ENCODE measurements around the gene INPP5D. TPM values are rescaled to one million over a fixed set of nuclear protein-coding genes. Genes with fewer than 3 reads are reported as not detected.
A peak's percentile ranks its signal among the peaks of the same experiment; 100 is the strongest.

INPP5D gene
- total RNA-seq, 2 experiments from 2014 or later: 157 to 163 TPM

DNA sequence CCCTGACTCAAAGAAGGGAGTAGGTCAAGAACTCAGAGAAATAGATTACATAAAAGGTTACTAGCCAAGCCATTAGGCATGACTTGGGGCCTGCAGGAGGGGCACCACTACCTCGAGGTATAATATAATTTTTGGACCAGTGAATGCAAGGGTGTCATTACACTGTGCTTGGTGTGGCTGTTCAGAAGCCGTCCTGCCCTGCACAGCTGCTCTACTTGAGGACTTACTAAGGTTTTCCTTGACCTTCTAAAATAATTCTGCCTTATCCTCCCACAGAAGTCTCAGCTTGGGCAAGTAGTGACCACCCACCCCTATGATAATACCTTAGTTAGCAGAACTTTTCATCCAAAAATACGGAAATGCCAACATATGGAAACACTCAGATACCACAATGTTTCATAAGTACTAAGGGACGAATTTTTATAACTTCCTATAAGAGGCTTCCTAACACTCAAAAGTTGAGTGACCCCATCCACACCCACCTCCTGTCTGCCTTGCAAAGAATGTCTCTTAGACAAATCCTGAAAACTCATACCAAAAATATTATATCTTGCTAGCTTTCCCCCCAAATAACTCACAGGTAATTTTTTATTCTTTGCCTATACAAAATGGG is 173.6 kb downstream of the INPP5D start:
- no peak for DNase-seq
- Mint-ChIP-seq H3K27ac (peak overlapping the region; percentile 91), H3K9me3 (peaks cover 5% of the 10 kb centered on the region), H3K36me3 (ENCODE audit: low read depth) (peaks cover 12% of the 10 kb centered on the region), H3K4me1 (peaks cover 81% of the 10 kb centered on the region), H3K27me3 (no peaks in the 10 kb centered on the region), H3K4me3 (peak overlapping the region; percentile 22)
- ChIA-PET CTCF (interaction anchor here (2.3 to 8.9 kb wide), 2 partner anchors 11 to 17 kb away, joined by 6 to 86 read pairs; partner anchors contain the start of gene ATG16L1), POLR2A (interaction anchor here (0.6 to 4.0 kb wide), 10 partner anchors 10 to 174 kb away, joined by 3 to 13 read pairs (median 4); partner anchors contain the start of genes ATG16L1 and INPP5D)

DNA sequence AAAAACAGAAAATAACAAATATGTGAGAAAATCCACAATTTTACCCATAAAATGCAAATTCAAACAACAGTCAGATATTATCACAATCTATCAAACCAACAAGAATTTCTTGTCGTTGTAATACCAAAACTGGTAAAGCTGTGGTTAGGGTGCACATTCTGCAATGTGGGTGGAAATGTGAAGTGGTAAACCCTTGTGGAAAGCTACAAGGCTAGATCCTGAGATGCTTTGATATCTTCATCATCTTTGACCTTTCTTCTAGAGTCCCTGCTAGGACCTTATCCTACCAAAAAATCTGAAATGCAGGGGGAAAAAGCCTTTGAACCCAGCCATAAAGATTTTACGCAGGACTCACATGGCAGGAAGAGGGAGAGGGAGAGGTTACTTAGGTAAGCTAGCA is 174.1 kb downstream of the INPP5D start:
- DNase-seq: peak; percentile 52
- Mint-ChIP-seq H3K27ac (peak overlapping the region; percentile 91), H3K9me3 (peaks cover 5% of the 10 kb centered on the region), H3K36me3 (ENCODE audit: low read depth) (peaks cover 17% of the 10 kb centered on the region), H3K4me3 (peak overlapping the region; percentile 22), H3K4me1 (peaks cover 84% of the 10 kb centered on the region), H3K27me3 (no peaks in the 10 kb centered on the region)
- CTCF ChIA-PET: interaction anchor here (0.6 to 8.9 kb wide), 5 partner anchors 10 to 181 kb away, joined by 3 to 86 read pairs (median 5); partner anchors contain the start of gene ATG16L1
- POLR2A ChIA-PET: interaction anchor here (1.0 to 4.0 kb wide), 13 partner anchors 9 to 462 kb away, joined by 3 to 13 read pairs (median 4); partner anchors contain the start of genes ATG16L1 and INPP5D

DNA sequence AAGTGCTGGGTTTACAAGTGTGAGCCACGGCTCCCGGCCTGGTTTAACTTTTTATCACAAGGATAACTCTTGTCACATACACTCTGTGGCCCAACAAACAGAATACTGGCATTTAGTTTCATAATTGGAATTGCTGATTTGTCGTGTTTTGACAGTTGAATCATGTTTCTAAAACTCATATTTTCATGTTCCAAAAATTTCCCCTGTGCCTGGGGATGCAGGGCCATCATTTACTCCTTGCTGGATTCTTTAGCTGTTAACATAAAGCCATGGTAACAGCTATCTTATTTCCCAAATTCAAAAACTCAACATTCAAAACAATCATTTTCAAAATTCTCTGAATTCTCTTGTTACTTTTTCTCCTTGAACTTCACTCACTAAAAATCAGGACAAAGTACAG is 174.9 kb downstream of the INPP5D start:
- Mint-ChIP-seq H3K4me3 (no peak overlapping the region), H3K36me3 (ENCODE audit: low read depth) (peaks cover 21% of the 10 kb centered on the region), H3K9me3 (peaks cover 5% of the 10 kb centered on the region), H3K27me3 (no peaks in the 10 kb centered on the region), H3K4me1 (peaks cover 84% of the 10 kb centered on the region), H3K27ac (peak overlapping the region; percentile 91)
- CTCF ChIA-PET: interaction anchor here (0.6 to 8.9 kb wide), 7 partner anchors 9 to 181 kb away, joined by 3 to 86 read pairs (median 5); partner anchors contain the start of genes ATG16L1 and INPP5D
- DNase-seq: no peak
- POLR2A ChIA-PET: interaction anchor here (1.0 to 2.3 kb wide), 11 partner anchors 8 to 462 kb away, joined by 3 to 11 read pairs (median 4); partner anchors contain the start of genes ATG16L1 and INPP5D

DNA sequence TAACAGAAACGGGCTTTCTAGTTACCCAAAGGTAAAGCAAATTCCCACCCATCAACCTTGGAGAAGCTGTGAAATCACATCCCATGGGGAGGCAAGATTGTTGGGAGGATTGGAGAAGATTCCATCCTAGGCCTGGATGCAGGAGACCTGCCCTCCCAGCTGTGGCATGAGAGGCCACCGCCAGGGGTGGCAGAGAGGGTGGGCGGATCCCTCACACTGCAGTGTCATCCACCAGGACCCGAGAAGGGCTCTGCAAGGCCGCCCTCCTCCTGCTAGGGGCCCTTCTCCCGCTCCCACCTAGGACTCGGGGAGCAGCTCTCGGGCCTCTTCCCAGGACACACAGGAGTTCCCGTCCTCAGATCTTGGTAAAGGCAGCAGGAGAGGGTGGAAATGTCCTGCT is 175.8 kb downstream of the INPP5D start:
- no peak for DNase-seq
- H3K4me3 Mint-ChIP-seq: no peak overlapping the region
- no peak overlapping the region for H3K27ac Mint-ChIP-seq
- peaks cover 82% of the 10 kb centered on the region for H3K4me1 Mint-ChIP-seq
- ChIA-PET CTCF (interaction anchor here (0.6 to 8.9 kb wide), 3 partner anchors 15 to 175 kb away, joined by 3 to 86 read pairs (median 4); partner anchors contain the start of genes ATG16L1 and INPP5D), POLR2A (interaction anchor here (1.3 to 1.5 kb wide), 3 partner anchors 15 to 158 kb away, joined by 3 to 4 read pairs (median 3); no protein-coding TSS in a partner anchor)
- H3K27me3 Mint-ChIP-seq: no peaks in the 10 kb centered on the region
- peaks cover 21% of the 10 kb centered on the region for H3K36me3 Mint-ChIP-seq (ENCODE audit: low read depth)
- H3K9me3 Mint-ChIP-seq: peaks cover 5% of the 10 kb centered on the region

DNA sequence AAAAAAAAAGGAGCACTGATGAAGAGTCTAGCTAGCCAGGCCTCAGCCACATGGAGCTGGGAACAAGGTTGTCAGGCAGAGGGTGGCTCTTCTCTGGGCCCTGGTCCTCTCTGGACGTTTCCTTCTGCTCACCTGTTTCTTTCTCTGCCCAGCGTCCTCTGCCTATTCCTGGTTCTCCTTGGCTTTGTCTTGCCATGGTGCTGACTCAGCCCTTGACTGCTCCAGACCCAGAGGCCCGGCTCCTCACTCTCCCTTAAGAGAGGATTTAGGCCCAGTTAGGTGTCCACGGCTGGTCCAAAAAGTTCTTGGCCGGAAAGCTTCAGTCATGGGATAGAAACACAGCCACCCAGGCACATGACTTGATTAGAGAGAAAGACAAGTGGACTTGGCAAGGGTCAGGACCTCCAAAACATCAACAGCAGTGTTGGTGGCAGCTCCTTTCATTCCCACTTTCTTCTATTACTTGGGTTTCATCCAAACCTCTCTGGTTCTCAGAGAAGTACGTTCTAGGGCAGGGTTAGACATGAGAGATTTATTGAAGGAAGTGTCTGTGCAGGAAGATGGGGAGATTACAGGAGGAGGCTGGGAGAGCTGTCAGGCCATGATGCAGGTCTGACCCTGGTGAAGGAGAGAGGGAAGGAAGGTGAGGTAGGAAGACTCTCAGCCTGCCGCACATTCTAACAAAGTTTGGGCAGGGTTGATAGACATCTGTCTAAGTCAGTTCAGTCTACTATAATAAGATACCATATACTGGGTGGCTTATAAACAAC is 176.9 kb downstream of the INPP5D start:
- Mint-ChIP-seq H3K4me3 (no peak overlapping the region), H3K36me3 (ENCODE audit: low read depth) (peaks cover 21% of the 10 kb centered on the region), H3K27ac (no peak overlapping the region), H3K4me1 (peaks cover 82% of the 10 kb centered on the region), H3K9me3 (peaks cover 5% of the 10 kb centered on the region), H3K27me3 (no peaks in the 10 kb centered on the region)
- ChIA-PET POLR2A (interaction anchor here (1.3 kb wide), 2 partner anchors 14 to 68 kb away, joined by 3 to 4 read pairs; no protein-coding TSS in a partner anchor), CTCF (interaction anchor here (0.6 to 8.9 kb wide), 2 partner anchors 14 to 157 kb away, joined by 3 to 86 read pairs; partner anchors contain the start of gene ATG16L1)
- DNase-seq: no peak

DNA sequence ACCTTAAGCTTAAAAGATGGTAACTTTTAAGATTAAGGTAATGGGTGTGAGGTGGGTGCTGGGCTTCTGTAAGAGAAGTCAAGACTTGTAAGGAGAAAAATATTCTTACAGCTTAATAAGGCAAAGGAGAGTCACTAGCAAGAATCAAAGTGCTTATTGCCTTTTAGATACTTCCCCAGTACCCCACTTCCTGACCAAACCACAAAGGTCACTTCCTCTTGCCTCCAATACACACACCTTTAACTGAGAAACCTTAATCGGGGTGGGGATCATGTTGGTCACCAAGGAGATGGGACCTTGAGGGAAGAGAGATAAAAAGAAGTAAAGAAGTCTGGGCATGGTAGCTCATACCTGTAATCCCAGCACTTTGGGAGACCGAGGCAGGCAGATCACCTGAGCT is 180.8 kb downstream of the INPP5D start:
- Mint-ChIP-seq H3K36me3 (ENCODE audit: low read depth) (peaks cover 19% of the 10 kb centered on the region), H3K27ac (peak overlapping the region; percentile 82), H3K4me1 (peaks cover 67% of the 10 kb centered on the region), H3K4me3 (peak overlapping the region; percentile 4), H3K9me3 (peaks cover 5% of the 10 kb centered on the region), H3K27me3 (no peaks in the 10 kb centered on the region)
- ChIA-PET CTCF (interaction anchor here (1.3 to 3.6 kb wide), 4 partner anchors 9 to 180 kb away, joined by 4 to 29 read pairs (median 14); partner anchors contain the start of genes ATG16L1 and INPP5D), POLR2A (interaction anchor here (0.8 to 2.4 kb wide), 11 partner anchors 8 to 812 kb away, joined by 3 to 21 read pairs (median 4); partner anchors contain the start of genes ATG16L1 and INPP5D)
- peak; percentile 66 for DNase-seq

DNA sequence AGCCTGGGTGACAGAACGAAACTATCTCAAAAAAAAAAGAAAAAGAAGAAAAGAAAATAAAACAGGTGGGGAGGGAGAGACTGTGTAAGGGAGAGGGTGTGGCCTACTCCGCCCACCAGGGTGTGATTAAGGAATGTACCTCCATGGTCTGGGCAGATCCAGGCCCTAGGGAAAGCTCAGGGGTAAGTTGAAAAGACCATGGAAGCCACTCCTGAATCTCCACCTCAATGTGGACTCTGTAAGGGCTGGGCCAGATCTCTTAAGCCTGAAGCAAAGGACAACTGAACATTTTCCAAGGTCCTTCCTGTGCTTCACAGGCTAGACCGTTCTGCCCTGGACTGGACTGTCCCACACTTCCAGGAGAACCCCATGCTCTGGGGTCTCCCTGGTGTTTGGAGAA is 181.7 kb downstream of the INPP5D start:
- Mint-ChIP-seq H3K9me3 (peaks cover 5% of the 10 kb centered on the region), H3K4me3 (peak overlapping the region; percentile 10), H3K36me3 (ENCODE audit: low read depth) (peaks cover 18% of the 10 kb centered on the region), H3K27ac (peak overlapping the region; percentile 82), H3K27me3 (no peaks in the 10 kb centered on the region), H3K4me1 (peaks cover 65% of the 10 kb centered on the region)
- ChIA-PET POLR2A (interaction anchor here (1.0 to 2.4 kb wide), 4 partner anchors 10 to 182 kb away, joined by 4 to 20 read pairs (median 10); partner anchors contain the start of genes ATG16L1 and INPP5D), CTCF (interaction anchor here (3.1 to 3.6 kb wide), 2 partner anchors 9 to 10 kb away, joined by 25 to 29 read pairs; partner anchors contain the start of gene ATG16L1)
- DNase-seq: no peak

DNA sequence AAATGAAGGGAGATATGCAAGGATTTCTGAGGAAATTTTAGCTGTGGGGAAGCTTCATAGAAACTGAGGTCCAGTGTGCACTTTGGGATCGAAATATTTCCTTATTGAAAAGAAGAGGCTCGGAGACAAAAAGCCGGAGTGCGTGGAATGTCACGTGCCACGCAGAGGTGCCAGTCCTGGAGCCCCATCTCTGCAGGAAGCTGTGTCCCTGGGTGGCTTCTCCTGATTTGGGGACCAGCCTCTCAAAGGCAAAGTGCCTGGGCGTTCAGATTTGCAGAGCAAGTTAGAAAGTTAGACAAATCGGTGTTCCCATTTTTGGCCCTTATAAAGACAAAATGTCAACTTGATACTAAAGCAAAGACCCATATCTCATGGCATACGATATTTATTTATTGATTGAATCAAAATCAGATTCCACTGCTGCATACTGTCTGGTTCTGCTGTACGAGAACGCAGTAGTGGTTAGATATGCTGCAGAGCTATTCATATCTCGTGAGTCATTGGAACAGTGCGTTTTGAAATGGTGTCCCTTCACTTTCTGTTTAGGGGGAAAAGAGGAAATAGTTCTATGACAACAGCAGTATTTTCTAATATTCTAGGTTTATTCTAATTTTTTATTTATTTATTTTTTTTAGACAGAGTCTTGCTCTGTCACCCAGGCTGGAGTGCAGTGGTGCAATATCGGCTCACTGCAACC is 182.2 kb downstream of the INPP5D start:
- Mint-ChIP-seq H3K9me3 (peaks cover 3% of the 10 kb centered on the region), H3K36me3 (ENCODE audit: low read depth) (peaks cover 13% of the 10 kb centered on the region), H3K27me3 (no peaks in the 10 kb centered on the region), H3K27ac (peak overlapping the region; percentile 82), H3K4me3 (no peak overlapping the region), H3K4me1 (peaks cover 66% of the 10 kb centered on the region)
- no peak for DNase-seq
- ChIA-PET POLR2A (interaction anchor here (0.6 to 2.4 kb wide), 4 partner anchors 9 to 182 kb away, joined by 3 to 20 read pairs (median 10); partner anchors contain the start of genes ATG16L1 and INPP5D), CTCF (interaction anchor here (0.6 to 3.6 kb wide), 3 partner anchors 9 to 376 kb away, joined by 4 to 29 read pairs (median 25); partner anchors contain the start of gene ATG16L1)

DNA sequence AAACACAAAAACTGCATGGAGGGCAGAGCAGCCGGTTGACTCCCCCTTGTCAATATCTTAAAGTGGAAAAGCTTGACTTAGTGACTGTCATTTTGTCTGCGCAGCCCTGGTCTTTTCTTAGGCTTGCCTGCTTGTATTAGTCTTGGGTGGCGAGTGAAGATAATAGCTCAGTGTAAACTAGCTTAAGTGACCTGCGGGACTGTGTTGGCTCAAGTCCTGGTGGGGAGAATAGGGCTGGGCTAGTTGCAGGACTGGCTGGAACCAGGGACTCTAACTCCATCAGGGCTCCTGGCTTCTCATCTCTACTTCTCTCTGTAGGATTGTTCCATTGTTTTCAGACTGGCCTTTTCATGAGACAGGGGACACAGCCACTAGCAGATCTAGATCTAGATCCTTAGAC is 183.2 kb downstream of the INPP5D start:
- Mint-ChIP-seq H3K9me3 (no peaks in the 10 kb centered on the region), H3K4me3 (no peak overlapping the region), H3K4me1 (peaks cover 66% of the 10 kb centered on the region), H3K27me3 (no peaks in the 10 kb centered on the region), H3K27ac (no peak overlapping the region), H3K36me3 (ENCODE audit: low read depth) (peaks cover 10% of the 10 kb centered on the region)
- CTCF ChIA-PET: interaction anchor here (3.6 kb wide), 1 partner anchor 12 kb away, joined by 25 read pairs; no protein-coding TSS in a partner anchor
- no peak for DNase-seq
- POLR2A ChIA-PET: interaction anchor here (0.6 to 1.5 kb wide), 3 partner anchors 9 to 34 kb away, joined by 3 to 5 read pairs (median 4); no protein-coding TSS in a partner anchor

DNA sequence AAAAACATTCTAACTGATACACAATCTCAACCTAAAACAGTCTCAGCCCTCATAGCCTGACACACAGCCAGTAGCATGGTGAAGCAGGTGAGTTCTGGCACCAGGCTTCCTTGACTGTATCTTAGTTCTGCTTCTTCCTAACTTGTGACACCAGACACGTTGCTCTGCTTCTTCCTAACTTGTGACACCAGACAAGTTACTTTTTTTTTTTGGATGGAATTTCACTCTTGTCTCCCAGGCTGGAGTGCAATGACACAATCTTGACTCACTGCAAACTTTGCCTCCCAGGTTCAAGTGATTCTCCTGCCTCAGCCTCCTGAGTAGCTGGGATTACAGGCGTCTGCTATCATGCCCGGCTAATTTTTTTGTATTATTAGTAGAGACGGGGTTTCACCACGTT is 184.7 kb downstream of the INPP5D start:
- H3K4me1 Mint-ChIP-seq: peaks cover 64% of the 10 kb centered on the region
- DNase-seq: no peak
- no peaks in the 10 kb centered on the region for H3K27me3 Mint-ChIP-seq
- H3K4me3 Mint-ChIP-seq: no peak overlapping the region
- no peaks in the 10 kb centered on the region for H3K36me3 Mint-ChIP-seq (ENCODE audit: low read depth)
- ChIA-PET POLR2A (interaction anchor here (1.1 to 1.4 kb wide), 2 partner anchors 13 to 23 kb away, joined by 3 to 4 read pairs; no protein-coding TSS in a partner anchor), CTCF (interaction anchor here (0.7 to 1.1 kb wide), 3 partner anchors 10 to 23 kb away, joined by 3 to 6 read pairs (median 3); no protein-coding TSS in a partner anchor)
- no peaks in the 10 kb centered on the region for H3K9me3 Mint-ChIP-seq
- no peak overlapping the region for H3K27ac Mint-ChIP-seq

DNA sequence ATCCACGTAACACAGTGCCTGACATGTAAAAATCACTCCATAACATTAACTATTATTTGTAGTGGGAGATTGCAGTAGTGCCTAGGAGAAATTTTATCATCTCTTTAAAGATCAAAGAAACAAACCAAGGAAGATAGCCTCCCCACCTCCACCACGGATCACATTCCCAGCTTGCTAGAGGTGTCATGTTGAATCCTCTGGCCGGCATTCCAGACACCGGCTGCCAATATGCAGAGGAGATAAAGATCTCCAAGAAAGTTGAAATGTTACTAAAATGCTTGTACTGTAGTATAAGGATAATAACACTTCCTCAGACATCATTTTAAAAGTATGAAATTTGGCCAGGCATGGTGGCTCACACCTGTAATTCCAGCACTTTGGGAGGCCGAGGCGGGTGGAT is 185.3 kb downstream of the INPP5D start:
- Mint-ChIP-seq H3K9me3 (no peaks in the 10 kb centered on the region), H3K4me3 (no peak overlapping the region), H3K27ac (no peak overlapping the region), H3K4me1 (peaks cover 66% of the 10 kb centered on the region), H3K27me3 (no peaks in the 10 kb centered on the region), H3K36me3 (ENCODE audit: low read depth) (no peaks in the 10 kb centered on the region)
- ChIA-PET POLR2A (interaction anchor here (0.9 kb wide), 1 partner anchor 14 kb away, joined by 3 read pairs; no protein-coding TSS in a partner anchor), CTCF (no interaction called here)
- DNase-seq: no peak
